BE2C (cell line): ENCODE data around the gene TRA2A.
A peak's percentile ranks its signal among the peaks of the same experiment; 100 is the strongest.

Experiments used
- DNase-seq: peaks from one replicate; pipeline ENCODE4 v3.0.0-alpha.2; 2020
- H3K27me3 ChIP-seq: fragments of 250-450 bp; sonication (Bioruptor Pico); 2 replicates; pipeline ENCODE4 v1.5.1; 2020; ENCODE audit warnings: mild to moderate bottlenecking
- H3K36me3 ChIP-seq: fragments of 250-450 bp; sonication (Bioruptor Pico); 2 replicates; pipeline ENCODE4 v1.5.1; 2020; ENCODE audit warnings: mild to moderate bottlenecking
- H3K4me1 ChIP-seq: fragments of 250-450 bp; sonication (Bioruptor Pico); 2 replicates; pipeline ENCODE4 v1.5.1; 2020
- H3K4me3 ChIP-seq: 2 replicates; pipeline ENCODE4 v1.5.1; 2011; ENCODE audit warnings: low read depth, low read length
- H3K9me3 ChIP-seq: fragments of 250-450 bp; sonication (Bioruptor Pico); 2 replicates; pipeline ENCODE4 v1.5.1; 2020
- CTCF ChIP-seq: IDR thresholded peaks from 2 replicates; pipeline ENCODE4 v1.5.1; 2012; ENCODE audit warnings: mild to moderate bottlenecking, low read depth, low read length

TRA2A gene

GRCh38 chr7:23473844-23474093 lies 58.0 kb downstream of the TRA2A start:
- DNase-seq, result no peak
- Histone ChIP-seq H3K4me3 (peak overlapping the region; percentile 97), H3K27me3 (no peaks in the 10 kb centered on the region), H3K4me1 (no peaks in the 10 kb centered on the region; the same call in 1 of the 2 replicates), H3K36me3 (peaks cover 1% of the 10 kb centered on the region; the same call in 1 of the 2 replicates), H3K9me3 (no peaks in the 10 kb centered on the region)
- no peak for TF ChIP-seq CTCF

GRCh38 chr7:23472956-23473843 lies 58.6 kb downstream of the TRA2A start:
- H3K36me3 ChIP-seq, result peaks cover 6% of the 10 kb centered on the region; the same call in 1 of the 2 replicates
- DNase-seq, result peak; percentile 39
- no peaks in the 10 kb centered on the region for H3K4me1 ChIP-seq
- no peaks in the 10 kb centered on the region for H3K9me3 ChIP-seq
- H3K4me3 ChIP-seq, result peak overlapping the region; percentile 97
- TF ChIP-seq CTCF, result no peak
- no peaks in the 10 kb centered on the region for H3K27me3 ChIP-seq

- DNase-seq, result no peak
- H3K9me3 ChIP-seq, result no peaks in the 10 kb centered on the region
- peaks cover 6% of the 10 kb centered on the region; the same call in 1 of the 2 replicates for H3K36me3 ChIP-seq
- H3K27me3 ChIP-seq, result no peaks in the 10 kb centered on the region
- TF ChIP-seq CTCF, result no peak
- no peaks in the 10 kb centered on the region for H3K4me1 ChIP-seq
- H3K4me3 ChIP-seq, result peak overlapping the region; percentile 97
Observed at GRCh38 chr7:23472556-23472955, 59.2 kb downstream of the TRA2A start.

GRCh38 chr7:23472046-23472445 lies 59.7 kb downstream of the TRA2A start:
- Histone ChIP-seq H3K9me3 (no peaks in the 10 kb centered on the region), H3K4me3 (peak overlapping the region; percentile 97), H3K27me3 (no peaks in the 10 kb centered on the region)

GRCh38 chr7:23471106-23471859 lies 60.5 kb downstream of the TRA2A start:
- Histone ChIP-seq H3K36me3 (peaks cover 13% of the 10 kb centered on the region), H3K27me3 (no peaks in the 10 kb centered on the region), H3K9me3 (no peaks in the 10 kb centered on the region), H3K4me1 (no peaks in the 10 kb centered on the region), H3K4me3 (peak overlapping the region; percentile 97)
- peak; percentile 94 for DNase-seq
- TF ChIP-seq CTCF, result no peak

More at GRCh38 chr7:23472046-23472445, 59.7 kb downstream of the TRA2A start:
- Histone ChIP-seq H3K4me1 (no peaks in the 10 kb centered on the region), H3K36me3 (peaks cover 6% of the 10 kb centered on the region; the same call in 1 of the 2 replicates)
- TF ChIP-seq CTCF, result no peak
- no peak for DNase-seq
